NB4 (cell line): Measurements from ENCODE around the gene REXO1.

Experiments used
- POLR2A ChIP-seq: IDR thresholded peaks from 2 replicates; pipeline ENCODE4 v1.6.1; 2011; ENCODE audit warnings: mild to moderate bottlenecking; ENCODE audit not compliant: insufficient read length; ENCODE audit errors: extremely low read depth
- TF ChIP-seq, protein P1 (sequence below): IDR thresholded peaks from 2 replicates; pipeline ENCODE4 v1.6.1; 2011; ENCODE audit warnings: low read depth, low read length

DNA sequence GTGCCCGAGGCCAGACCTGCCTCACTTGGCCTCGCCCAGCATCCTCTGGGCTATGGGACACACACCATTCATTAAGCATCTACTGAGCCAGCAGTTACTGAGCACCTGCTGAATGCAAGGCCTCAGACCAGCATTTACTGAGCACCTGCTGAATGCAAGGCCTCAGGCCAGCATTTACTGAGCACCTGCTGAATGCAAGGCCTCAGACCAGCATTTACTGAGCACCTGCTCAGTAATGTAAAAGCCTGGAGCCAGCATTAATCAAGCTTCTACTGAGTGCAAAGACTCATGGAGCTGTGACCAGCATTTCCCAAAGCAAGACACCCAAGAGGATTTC, 39.9 kb downstream of the REXO1 start:
- TF ChIP-seq, protein P1, sequence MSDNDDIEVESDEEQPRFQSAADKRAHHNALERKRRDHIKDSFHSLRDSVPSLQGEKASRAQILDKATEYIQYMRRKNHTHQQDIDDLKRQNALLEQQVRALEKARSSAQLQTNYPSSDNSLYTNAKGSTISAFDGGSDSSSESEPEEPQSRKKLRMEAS, result no peak
- TF ChIP-seq POLR2A, result no peak
